Colonic mucosa (tissue), 4 donors: ENCODE measurements around the gene PPM1J. TPM values are rescaled to one million over a fixed set of nuclear protein-coding genes. Genes with fewer than 3 reads are reported as not detected.

Experiments used
- DNase-seq: peaks from one replicate; pipeline ENCODE4 v3.0.0-alpha.2; 2020
- H3K27ac ChIP-seq: fragments of 200-600 bp; one replicate; pipeline ENCODE4 v1.8.0; 2021
- H3K27me3 ChIP-seq: fragments of 200-600 bp; one replicate; pipeline ENCODE4 v1.8.0; 2021
- H3K36me3 ChIP-seq: fragments of 200-600 bp; one replicate; pipeline ENCODE4 v1.8.0; 2021
- H3K4me1 ChIP-seq: fragments of 200-600 bp; one replicate; pipeline ENCODE4 v1.8.0; 2021; ENCODE audit warnings: mild to moderate bottlenecking
- H3K4me3 ChIP-seq: fragments of 200-600 bp; one replicate; pipeline ENCODE4 v1.8.0; 2021
- H3K9ac ChIP-seq, 2 donors: one replicate each; pipeline ENCODE4 v1.7.0; 2013; ENCODE audit warnings: control low read depth in 2 of 2, low read depth in 2 of 2, low read length in 2 of 2
- H3K9me3 ChIP-seq: fragments of 200-600 bp; one replicate; pipeline ENCODE4 v1.8.0; 2021
- intact Hi-C: fragments of 100-400 bp; cut with DNase I; formaldehyde crosslinking; loops from one replicate; pipeline ENCODE4 v1.14.1; 2022
- total RNA-seq, 2 donors: library from RNA; stranded (reverse); fragmentation: NEBNext Ultra II Directional in 1 of 2; extraction: Animal tissue kit (Norgen Biotek cat#: 25700) in 1 of 2; gene quantifications; one replicate each; pipeline ENCODE4 v1.2.1, GENCODE V29; 2021
- TF ChIP-seq, protein P1 (sequence below): fragments of 200-600 bp; IDR thresholded peaks from one replicate; pipeline ENCODE4 v1.8.0; 2022; ENCODE audit warnings: antibody characterized with exemption, mild to moderate bottlenecking
- donor health status: healthy.
- donor health status: DM: no; HTN: no; CAD: no.
- donor health status: DM: no; HTN: no; CAD: no.

Gene PPM1J
- total RNA-seq, 2 donors from 2014 or later: 0.80 to 1.0 TPM

- no peaks in the 10 kb centered on the region for H3K27me3 ChIP-seq
- H3K4me3 ChIP-seq: no peak overlapping the region
- TF ChIP-seq, protein P1, sequence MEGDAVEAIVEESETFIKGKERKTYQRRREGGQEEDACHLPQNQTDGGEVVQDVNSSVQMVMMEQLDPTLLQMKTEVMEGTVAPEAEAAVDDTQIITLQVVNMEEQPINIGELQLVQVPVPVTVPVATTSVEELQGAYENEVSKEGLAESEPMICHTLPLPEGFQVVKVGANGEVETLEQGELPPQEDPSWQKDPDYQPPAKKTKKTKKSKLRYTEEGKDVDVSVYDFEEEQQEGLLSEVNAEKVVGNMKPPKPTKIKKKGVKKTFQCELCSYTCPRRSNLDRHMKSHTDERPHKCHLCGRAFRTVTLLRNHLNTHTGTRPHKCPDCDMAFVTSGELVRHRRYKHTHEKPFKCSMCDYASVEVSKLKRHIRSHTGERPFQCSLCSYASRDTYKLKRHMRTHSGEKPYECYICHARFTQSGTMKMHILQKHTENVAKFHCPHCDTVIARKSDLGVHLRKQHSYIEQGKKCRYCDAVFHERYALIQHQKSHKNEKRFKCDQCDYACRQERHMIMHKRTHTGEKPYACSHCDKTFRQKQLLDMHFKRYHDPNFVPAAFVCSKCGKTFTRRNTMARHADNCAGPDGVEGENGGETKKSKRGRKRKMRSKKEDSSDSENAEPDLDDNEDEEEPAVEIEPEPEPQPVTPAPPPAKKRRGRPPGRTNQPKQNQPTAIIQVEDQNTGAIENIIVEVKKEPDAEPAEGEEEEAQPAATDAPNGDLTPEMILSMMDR: no peak
- no peak overlapping the region for H3K27ac ChIP-seq
- H3K36me3 ChIP-seq: no peaks in the 10 kb centered on the region
- no peaks in the 10 kb centered on the region for H3K9me3 ChIP-seq
- DNase-seq: no peak
- no peaks in the 10 kb centered on the region for H3K4me1 ChIP-seq
- no peak overlapping the region for H3K9ac ChIP-seq
- intact Hi-C loops: no loop called here
Observed at GRCh38 chr1:112678605-112679004, 36.5 kb downstream of the PPM1J start.

DNA sequence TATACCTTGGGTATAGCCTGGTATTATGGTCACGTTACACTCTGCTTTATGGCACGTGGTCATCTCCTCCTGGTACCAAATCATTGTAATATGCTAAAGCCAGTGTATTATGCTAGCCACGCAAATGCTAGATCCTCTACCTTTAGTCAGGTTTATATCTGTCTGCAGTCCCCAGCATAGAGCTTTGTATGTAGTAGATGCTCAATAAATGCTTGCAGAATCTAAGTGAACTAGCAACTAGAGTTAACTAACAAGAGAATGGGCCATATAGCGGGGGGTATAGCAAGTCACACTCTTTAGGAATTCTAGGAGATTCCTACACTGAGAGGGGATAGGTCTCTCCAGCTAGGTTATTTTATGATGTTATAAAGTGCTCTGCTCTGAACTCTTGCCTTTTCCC lies 37.6 kb downstream of the PPM1J start:
- Histone ChIP-seq H3K27ac (no peak overlapping the region), H3K36me3 (no peaks in the 10 kb centered on the region), H3K9ac (no peak overlapping the region), H3K4me1 (no peaks in the 10 kb centered on the region), H3K9me3 (no peaks in the 10 kb centered on the region), H3K27me3 (no peaks in the 10 kb centered on the region), H3K4me3 (no peak overlapping the region)
- intact Hi-C loops: no loop called here
- TF ChIP-seq, protein P1: no peak
- DNase-seq: no peak

GRCh38 chr1:112676543-112676942 lies 38.6 kb downstream of the PPM1J start:
- no peak for DNase-seq
- TF ChIP-seq, protein P1: no peak
- intact Hi-C loops: no loop called here

GRCh38 chr1:112675728-112676381 lies 39.3 kb downstream of the PPM1J start:
- no peaks in the 10 kb centered on the region for H3K27me3 ChIP-seq
- H3K9me3 ChIP-seq: no peaks in the 10 kb centered on the region
- H3K4me1 ChIP-seq: no peaks in the 10 kb centered on the region
- no peak for DNase-seq
- intact Hi-C loops: no loop called here
- peak overlapping the region; percentile 81 to 91 for H3K9ac ChIP-seq
- H3K27ac ChIP-seq: no peak overlapping the region
- peak overlapping the region; percentile 80 for H3K4me3 ChIP-seq
- TF ChIP-seq, protein P1: no peak
- no peaks in the 10 kb centered on the region for H3K36me3 ChIP-seq

More at GRCh38 chr1:112676543-112676942, 38.6 kb downstream of the PPM1J start:
- no peaks in the 10 kb centered on the region for H3K4me1 ChIP-seq
- H3K27me3 ChIP-seq: no peaks in the 10 kb centered on the region
- no peaks in the 10 kb centered on the region for H3K36me3 ChIP-seq
- H3K9me3 ChIP-seq: no peaks in the 10 kb centered on the region
- no peak overlapping the region for H3K27ac ChIP-seq
- H3K4me3 ChIP-seq: no peak overlapping the region
- H3K9ac ChIP-seq: no peak overlapping the region

- Histone ChIP-seq H3K9me3 (no peaks in the 10 kb centered on the region), H3K36me3 (no peaks in the 10 kb centered on the region), H3K4me1 (no peaks in the 10 kb centered on the region), H3K4me3 (peak overlapping the region; percentile 80), H3K27me3 (no peaks in the 10 kb centered on the region), H3K9ac (peak overlapping the region; percentile 81 to 91), H3K27ac (peak overlapping the region; percentile 89)
- intact Hi-C loops: no loop called here
- DNase-seq: peak; percentile 47
- TF ChIP-seq, protein P1: no peak
Observed at GRCh38 chr1:112674986-112675727, 40.0 kb downstream of the PPM1J start.
